Cortex of kidney (tissue), 1 donor: ENCODE data around the gene MPI.
"Not testable (repeated sequence)": the region's sequence is repeated elsewhere in the genome, so short reads cannot be mapped to it uniquely, and the experiment has no call there.

Experiments
- DNase-seq: peaks from one replicate; lab custom pipeline; 2025; lab: John Stamatoyannopoulos, UW

Gene MPI

DNA sequence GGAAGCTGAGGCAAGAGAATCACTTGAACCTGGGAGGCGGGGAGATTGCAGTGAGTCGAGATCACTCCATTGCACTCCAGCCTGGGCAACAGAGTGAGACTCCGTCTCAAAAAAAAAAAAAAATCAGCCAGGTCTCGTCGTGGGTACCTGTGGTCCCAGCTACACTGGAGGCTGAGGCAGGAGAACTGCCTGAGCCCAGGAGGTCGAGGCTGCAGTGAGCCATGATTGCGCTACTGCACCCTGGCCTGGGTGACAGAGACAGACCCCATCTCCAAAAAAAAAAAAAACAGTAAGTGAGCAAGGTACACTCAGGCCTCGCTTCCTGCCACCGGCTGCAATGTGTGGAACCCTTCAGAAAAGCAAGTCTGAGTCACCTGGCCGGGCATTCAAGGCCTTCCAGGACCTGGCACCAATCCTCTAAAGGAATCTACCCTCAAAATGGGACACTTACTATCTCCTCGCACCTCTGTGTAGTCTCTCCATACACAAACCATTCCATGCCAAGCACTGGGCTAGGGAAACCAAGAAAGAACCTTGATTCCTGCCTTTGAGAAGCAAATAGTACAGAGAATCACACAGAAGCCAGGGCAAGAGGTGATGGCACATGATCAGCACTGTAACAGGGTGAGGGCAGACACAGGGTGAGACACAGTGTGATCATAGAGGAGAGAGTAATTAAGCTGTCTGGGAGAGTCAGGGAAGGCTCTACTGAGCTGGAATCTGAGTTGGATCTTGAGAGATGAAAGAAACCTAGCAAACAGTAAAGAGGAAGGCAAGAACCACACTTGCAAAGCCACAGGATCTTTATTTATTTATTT is 26.4 kb upstream of the MPI start:
- DNase-seq, result no peak

DNA sequence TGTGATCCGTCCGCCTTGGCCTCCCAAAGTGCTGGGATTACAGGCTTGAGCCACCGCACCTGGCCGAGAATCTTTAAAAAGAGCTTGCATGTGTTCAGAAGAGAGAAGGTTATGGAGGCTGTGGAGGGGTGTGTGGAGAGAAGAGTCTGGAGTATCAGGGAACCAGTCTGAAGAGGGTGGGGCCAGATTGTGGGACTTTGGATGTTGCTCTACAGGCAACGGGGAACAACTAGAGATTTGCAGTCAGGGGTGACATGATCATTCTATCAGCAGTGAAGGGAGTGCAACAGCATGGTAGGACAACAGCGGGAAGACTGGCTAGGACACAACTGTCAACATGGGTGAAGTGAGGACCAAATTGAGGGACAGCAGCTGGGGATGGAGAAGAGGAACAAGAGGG is 25.5 kb upstream of the MPI start:
- no peak for DNase-seq

DNA sequence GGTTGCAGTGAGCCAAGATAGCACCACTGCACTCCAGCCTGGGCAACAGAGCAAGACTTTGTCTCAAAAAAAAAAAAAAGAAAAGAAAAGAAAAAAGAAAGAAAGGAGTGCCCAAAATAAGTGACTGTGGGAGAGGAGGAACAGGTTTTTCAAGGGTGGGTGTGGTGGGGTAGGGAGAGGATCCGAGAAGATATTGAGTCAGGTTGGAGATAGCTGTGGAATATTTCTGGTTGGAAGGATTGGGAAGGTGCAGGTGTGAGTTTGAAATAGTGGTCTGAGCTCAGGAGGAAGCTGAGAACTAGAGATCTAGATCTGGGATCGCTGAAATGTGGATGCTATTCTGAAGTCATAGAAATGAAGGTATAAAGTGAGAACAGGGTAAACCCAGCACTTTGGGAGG is 24.5 kb upstream of the MPI start:
- no peak for DNase-seq

DNA sequence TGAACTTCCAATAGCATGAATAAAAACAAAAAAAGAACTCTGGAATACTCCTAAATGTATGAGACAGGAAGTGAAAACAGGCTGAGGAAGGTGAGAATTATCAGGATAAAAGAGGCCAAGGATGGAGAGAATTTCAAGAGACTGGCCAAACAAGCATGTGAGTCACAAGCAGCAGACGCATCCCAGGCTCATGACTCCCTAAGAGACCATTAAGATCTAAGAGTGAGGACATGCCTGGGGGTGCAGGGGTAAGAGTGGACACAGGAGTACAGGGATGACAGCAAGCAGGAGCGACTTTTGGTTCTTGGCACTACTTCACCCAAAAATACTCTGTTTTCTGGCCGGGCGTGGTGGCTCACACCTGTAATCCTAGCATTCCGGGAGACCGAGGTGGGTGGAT is 23.8 kb upstream of the MPI start:
- no peak for DNase-seq

DNA sequence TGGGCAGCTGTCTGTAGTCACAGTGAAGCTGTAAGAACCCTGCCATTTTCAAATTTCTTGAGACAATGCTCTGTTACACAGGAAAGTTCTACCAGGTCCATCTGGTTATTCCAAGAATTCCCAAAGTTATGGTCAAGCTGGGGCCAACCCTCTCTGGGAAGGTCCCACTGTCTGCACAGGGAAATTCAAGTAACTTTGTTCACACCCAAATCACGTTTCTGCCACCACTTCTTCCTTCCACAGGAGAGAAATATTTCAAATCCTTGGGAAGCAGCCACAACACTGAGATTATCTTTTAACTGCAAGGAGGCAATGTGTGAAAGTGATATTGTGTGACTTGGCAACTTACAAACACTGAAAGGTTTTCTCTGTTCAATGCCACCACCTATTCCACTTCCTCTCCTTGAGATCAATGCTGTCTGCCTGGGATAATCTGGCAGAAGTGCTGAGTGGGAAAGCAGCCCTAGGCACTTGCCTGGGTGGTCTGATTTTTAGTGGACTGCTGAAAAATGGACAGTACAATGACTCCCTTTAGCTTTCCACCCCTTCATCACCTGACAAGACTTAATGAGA is 22.3 kb upstream of the MPI start:
- no peak for DNase-seq

DNA sequence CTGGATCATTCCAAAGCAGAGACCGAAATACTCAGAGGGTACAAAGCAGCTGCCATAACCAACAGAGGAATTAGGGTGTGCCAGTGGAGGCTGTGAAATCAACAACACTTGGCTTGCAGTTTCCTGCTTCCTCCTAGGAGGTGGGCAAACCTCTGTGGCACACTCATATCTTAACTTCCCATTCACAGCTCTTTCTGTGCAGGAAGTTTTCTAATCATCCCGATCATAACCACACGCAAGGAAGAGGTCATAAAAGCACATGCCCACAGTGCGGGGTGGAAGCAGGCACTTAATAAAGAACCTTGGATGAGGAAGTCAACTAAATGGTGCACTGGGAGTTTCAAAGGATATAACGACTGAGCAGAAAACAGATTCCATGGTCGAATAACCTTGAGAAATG is 21.8 kb upstream of the MPI start:
- no peak for DNase-seq

DNA sequence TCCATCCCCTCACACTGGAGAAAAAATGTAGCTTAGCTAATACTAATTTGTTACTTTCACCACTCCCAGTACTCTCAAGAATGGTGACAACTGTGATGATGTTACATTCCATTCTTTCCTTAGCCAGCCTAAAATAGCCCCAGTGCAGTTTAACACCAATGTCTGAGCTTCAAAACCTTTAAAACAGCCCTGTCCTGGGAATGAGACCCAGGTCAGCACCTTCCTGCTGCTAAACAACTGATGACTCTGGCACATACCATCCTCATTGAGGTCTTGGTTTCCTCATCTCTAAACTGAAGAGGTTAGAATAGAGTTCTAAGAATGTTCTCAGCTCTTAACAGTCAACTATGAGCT is 20.5 kb upstream of the MPI start:
- no peak for DNase-seq

DNA sequence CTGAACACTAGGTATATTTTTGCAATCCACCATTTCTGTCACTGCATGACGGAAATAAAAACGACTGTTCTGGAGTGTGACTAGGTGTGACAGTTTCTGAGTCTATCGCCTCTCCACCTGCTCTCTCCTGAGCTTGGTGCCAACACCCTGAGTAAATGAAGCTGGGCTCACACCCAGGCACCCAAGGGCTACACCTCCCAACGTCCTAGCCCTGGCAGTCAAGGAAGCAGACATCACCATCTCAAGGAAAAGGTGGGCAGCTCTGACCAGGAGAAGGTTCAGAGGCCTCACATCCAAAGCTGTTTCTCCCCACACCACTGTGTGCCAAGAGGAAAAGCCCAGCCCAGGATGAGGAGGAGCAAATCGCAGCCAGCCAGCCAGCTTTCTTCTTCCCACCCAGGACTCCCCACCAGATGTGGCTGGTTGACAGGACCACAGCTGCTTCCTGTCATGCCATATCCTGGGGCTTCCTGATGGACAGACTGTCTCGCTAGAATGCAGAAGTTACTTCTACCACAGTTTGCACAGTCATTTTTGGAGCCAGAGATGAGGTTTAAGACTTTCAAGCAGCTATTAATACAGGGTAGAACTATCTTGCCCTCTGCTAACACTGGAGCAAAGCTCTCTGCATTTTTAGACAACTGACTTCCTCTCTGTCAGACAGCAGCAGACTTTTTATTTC is 20.0 kb upstream of the MPI start:
- DNase-seq, result no peak

DNA sequence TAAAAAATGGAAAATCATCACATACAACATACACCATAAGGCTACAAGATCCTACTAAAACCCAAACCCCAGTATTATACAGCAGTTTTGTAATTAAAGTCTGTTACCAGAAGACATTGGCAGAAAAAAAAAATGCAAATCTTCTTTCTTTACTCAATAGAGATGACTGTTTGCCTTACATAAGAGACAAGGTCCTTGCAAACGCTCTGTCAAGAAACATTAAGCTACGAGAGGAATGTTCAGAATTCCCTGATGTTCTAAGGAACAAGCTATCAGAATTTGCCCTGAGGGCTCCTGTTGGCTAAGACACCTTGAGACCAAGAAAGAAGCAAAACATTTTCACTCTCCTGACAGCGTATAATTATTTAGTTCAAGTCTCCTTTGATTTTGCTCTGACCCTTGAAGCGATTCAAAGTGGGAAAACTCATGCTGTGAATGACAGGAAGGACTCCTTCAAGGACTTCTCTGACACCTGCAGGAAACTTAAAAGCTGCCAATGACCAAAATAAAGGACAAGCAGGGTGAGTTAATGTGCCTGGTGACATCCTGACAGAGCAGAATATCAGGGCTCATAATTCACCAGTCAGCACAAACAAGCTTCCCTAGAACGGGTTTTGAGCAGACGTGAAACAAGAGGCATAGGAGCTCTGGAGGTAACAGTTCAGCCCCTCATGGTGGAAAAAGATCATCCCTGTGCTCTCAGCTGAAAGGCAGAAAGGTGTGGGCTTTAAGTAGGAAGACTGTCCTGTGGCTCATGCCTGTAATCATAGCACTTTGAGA is 19.2 kb upstream of the MPI start:
- DNase-seq, result no peak

DNA sequence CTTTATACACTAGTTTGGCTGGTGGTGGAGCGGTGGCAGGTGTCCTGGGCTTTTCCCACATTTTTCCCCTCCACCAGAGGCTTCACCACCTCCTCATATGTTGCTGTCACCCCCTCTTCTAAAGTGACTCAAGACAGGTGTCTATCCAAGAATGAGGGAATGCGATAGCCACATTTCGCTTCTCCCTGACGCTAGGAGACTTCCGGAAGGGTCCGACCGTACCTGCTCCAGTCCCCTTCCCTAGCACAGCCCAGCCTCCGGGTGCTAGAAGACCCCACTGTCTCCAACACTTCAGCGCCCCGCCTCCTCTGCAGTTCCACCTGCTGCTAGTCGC is 17.2 kb upstream of the MPI start:
- DNase-seq, result no peak

DNA sequence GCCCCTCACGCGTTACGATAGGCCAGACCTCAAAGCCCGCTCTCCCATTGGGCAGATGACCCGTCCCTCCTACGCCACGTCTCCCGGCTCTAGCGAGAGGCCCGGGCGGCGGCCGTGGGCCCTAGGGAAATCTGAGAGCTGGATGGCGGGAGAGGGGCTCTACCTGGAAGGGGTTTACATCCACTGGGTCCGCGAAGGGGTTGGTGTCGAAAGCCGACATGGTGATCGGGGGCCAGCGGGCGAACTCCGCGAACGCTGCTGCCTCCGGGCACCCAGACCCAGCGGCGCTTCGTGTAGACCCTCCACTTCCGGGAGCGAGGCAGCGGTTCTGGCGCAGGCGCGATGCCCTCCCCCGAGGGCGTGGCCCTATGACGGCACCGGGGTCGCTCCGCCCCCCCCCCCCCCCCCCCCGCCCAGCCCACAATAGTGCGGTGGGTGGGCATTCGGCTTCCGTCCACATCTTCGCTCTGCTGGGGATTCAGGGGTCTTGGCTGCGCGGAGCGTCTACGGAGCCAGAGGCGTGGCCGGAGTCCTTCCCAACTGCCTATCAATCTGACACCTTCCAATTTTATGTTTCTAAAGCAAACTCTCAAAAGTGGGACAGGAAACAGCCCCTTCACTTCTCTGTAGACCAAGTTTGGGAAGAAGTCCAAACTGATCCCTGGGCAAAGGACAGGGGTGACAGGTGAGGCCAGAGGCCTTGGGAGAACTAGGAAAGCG is 16.6 kb upstream of the MPI start, which contains the start of gene SCAMP2:
Gene SCAMP2 (minus strand): TSS at position 330 of the 720 bp plus-strand sequence. CDS start 110 bp downstream, at position 220.
- DNase-seq, result peak; percentile 55

DNA sequence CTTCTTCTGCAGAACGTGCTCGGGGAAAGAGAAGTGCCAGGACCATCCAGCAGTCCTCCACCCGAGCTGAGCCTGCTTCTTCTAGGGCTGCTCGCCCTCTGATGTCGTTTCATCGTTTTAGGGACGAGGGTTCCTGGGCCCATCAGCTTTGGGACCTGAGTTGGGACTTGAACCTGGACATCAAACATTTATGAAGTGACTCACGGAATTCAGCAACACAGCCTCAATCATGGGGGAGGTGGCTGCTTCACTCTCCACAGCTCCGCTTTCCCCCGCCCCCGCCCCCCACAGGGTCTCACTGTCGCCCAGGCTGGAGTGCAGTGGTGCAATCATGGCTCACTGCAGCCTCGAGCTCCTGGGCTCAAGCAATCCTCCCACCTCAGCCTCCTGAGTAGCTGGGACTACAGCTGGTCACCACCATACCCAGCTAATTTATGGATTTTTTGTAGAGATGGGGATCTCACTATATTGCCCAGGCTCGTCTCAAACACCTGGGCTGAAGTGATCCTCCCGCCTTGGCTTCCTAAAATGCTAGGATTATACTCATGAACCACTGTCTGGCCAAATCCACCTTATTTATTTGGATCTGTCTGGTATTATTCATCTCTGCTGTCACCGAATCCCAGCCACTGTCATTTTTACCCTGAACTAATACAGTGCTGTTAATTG is 16.0 kb upstream of the MPI start:
- DNase-seq, result no peak

DNA sequence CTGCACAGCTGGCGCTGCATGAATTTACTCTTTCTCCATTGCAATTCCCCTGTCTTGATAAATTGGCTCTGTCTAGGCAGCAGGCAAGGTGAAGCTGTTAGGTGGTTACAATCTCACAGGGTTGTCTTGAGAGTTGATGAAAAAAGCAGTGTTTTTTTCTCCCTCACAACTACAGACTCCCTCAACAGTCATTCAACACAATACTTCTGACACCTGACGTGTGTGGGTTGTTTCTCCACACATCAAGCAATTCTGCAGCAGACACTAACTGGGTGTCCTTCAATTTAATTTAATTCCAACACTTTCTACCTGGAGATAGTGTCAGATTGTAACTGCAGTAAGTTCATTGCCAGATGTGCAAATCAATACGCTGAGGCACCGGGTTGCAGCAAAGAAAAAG is 11.6 kb upstream of the MPI start:
- no peak for DNase-seq

DNA sequence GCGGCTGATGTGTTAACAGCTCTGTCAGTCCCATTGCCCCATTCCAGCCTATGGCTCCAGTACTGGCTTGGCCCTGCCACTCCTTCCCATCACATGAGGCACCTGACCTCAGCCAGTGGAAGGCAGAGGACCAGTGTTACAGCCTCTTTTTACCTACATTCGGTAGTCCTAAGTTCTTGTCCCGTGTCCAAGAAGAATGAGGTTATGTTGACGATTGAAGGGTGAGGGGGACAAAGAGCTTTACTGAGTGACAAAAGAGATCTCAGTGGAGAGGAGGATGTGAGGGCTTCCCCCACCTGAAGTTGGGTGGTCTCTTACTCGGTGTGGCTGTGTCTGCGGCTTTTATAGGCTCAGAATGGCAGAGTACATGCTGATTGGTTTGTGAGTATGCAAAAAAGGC is 7.3 kb upstream of the MPI start:
- DNase-seq, result no peak

DNA sequence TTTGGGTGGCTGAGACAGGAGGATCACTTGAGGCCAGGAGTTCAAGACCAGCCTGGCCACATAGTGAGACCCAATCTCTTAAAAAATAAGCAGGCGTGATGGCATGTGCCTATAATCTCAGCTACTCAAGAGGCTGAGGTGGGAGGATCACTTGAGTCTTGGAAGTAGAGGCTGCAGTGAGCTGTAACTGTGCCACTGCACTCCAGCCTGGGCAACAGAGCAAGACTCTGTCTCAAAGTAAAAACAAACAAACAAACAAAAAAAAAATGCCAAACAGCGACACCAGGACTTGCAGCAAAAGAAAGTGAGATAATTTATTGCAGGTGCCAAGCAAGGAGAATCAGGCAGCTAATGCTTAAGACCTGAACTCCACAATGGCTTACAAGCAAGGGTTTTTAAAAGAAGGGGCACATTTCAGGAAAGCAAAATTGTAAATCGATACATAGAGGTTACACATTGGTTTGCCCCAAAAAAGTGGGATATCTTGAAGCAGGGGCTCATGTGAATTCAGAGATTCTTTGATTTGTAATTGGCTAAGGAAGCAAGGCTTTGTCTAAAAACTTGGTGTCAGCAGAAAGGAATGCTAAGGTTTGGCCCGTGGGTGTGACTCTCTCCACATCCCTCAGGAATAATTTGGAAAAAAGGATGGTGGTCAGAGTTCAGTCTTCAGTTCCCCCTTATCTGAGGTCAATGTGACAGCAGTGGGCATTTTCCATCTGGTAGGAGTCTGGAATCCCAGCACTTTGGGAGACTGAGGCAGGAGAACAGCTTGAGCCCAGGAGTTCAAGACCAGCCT is 5.2 kb upstream of the MPI start:
- DNase-seq, result no peak

DNA sequence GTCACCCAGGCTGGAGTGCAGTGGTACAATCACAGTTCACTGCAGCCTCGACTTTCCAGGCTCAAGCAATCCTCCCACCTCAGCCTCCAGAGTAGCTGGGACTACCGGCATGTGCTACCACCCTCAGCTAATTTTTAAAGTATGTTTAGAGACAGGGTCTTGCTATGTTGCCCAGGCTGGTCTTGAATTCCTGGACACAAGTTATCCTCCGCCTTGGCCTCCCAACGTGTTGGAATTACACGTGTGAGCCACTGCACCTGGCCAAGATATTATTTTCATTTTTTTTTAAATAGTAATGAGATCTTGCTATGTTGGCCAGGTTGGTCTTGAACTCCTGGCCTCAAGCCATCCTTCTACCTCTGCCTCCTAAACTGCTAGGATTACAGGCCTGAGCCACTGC is 4.4 kb upstream of the MPI start:
- DNase-seq, result no peak

DNA sequence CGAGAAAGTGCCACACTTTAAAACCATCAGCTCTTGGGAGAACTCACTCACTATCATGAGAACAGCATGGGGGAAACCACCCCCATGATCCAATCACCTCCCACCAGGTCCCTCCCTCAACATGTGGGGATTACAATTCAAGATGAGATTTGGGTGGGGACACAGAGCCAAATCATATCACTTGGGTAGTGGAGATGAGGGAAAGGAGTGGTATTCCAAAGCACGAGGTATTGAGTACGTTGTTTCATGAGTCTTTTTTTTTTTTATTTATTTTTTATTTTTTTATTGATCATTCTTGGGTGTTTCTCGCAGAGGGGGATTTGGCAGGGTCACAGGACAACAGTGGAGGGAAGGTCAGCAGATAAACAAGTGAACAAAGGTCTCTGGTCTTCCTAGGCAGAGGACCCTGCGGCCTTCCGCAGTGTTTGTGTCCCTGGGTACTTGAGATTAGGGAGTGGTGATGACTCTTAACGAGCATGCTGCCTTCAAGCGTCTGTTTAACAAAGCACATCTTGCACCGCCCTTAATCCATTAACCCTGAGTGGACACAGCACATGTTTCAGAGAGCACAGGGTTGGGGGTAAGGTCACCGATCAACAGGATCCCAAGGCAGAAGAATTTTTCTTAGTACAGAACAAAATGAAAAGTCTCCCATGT is 2.2 kb upstream of the MPI start:
- DNase-seq, result not testable (repeated sequence)

DNA sequence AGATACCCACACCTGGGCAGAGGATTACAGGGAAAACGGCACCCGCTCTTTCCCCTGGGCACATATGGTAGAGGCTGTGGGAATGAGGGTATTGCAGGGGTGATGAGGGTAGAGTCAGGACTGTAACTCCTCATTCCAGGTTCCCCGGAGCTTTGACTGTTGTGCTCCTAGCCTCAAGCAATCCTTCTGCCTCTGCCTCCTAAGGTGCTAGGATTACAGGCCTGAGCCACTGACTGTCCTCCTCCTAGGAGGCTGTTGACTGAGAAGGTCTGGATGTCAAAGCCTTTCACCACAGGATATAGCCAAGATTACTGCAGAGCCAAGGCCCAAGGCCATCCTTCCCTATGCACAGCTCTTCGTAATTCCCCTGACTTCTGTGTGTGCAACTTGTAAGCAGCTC is 1.1 kb upstream of the MPI start:
- no peak for DNase-seq

DNA sequence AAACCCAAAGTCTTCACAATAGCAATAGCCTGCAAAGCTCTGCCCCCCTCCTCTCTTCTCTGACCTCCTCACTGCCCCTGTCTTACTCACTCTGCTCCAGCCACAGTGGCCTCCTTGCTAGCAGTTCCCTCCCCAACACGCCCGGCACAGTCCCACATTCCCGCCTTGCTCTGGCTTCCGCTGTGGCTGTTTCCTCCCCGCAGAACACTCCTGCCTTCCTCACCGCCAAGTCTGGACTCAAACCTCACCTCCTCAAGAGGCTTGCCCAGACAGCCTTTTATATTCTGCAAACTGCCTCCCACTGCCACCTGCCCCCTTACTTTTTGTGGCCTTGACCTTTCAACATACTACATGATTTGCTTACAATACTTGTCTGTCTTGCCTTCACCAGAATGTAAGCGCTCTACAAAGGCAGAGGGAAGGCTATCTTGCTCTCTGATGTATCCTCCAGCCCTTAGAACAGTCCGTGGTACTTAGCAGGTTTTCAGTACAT is 406 bp upstream of the MPI start:
- DNase-seq, result no peak

DNA sequence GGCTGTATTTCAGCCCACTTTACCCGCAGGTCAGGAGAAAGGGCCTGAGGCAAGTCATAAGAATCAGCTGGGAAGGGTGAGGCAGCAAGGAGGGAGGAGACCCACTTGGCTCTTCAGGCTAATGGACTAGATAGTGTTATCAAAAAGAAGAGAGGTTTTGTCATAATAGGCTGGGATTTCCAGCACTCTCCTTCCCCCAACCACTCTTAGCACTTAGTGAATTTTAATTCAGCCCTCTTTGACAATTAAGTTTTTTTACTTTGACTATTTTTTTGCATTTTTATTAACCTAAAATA is 771 bp downstream of the MPI start:
- no peak for DNase-seq
